SKM-1 treated with dmso at 0.1 percent for 144 hours (cell line): ENCODE results near the gene CAPN14.

Experiments used
- DNase-seq: peaks from one replicate; lab custom pipeline; 2025; ENCODE audit not compliant: unreplicated experiment; lab: John Stamatoyannopoulos, UW

CAPN14 gene

GRCh38 chr2:31141443-31142085, 75.8 kb downstream of the CAPN14 start:
- no peak for DNase-seq

GRCh38 chr2:31140151-31140550, 77.2 kb downstream of the CAPN14 start:
- no peak for DNase-seq

GRCh38 chr2:31139671-31140070, 77.6 kb downstream of the CAPN14 start:
- DNase-seq: no peak

- DNase-seq: peak; percentile 68
Observed at GRCh38 chr2:31138037-31138962, 79.0 kb downstream of the CAPN14 start, which contains the start of gene GALNT14. Gene GALNT14 (minus strand): TSS chr2:31138440. CDS start chr2:31138086, 354 bp downstream.

GRCh38 chr2:31137211-31138036, 79.9 kb downstream of the CAPN14 start:
- DNase-seq: peak; percentile 11

- DNase-seq: no peak
Observed at GRCh38 chr2:31136732-31137131, 80.6 kb downstream of the CAPN14 start.

GRCh38 chr2:31136000-31136399, 81.3 kb downstream of the CAPN14 start:
- no peak for DNase-seq

GRCh38 chr2:31134480-31134879, 82.8 kb downstream of the CAPN14 start:
- DNase-seq: no peak

- no peak for DNase-seq
Observed at GRCh38 chr2:31132786-31133185, 84.5 kb downstream of the CAPN14 start.

- no peak for DNase-seq
Observed at GRCh38 chr2:31131871-31132270, 85.4 kb downstream of the CAPN14 start.

GRCh38 chr2:31129375-31130171, 87.7 kb downstream of the CAPN14 start:
- DNase-seq: no peak

GRCh38 chr2:31127931-31128330, 89.4 kb downstream of the CAPN14 start:
- no peak for DNase-seq

- DNase-seq: no peak
Observed at GRCh38 chr2:31125918-31126695, 91.2 kb downstream of the CAPN14 start.

GRCh38 chr2:31124904-31125303, 92.4 kb downstream of the CAPN14 start:
- DNase-seq: no peak
